Fibroblast of the aortic adventitia (primary cell): ENCODE measurements around the gene MB21D2. TPM values are rescaled to one million over a fixed set of nuclear protein-coding genes. Genes with fewer than 3 reads are reported as not detected.

Experiments used
- DNase-seq: peaks from one replicate; pipeline ENCODE4 v3.0.0-alpha.2; 2010; ENCODE audit warnings: low read depth
- H3K4me3 ChIP-seq: 2 replicates; pipeline ENCODE4 v1.5.1; 2011; ENCODE audit warnings: low read depth, mild to moderate bottlenecking, control low read depth, low read length, moderate library complexity
- total RNA-seq: library from RNA; depleted of rRNA; stranded (reverse); fragments of >200 nt; gene quantifications from 2 replicates; pipeline ENCODE4 v1.2.3, GENCODE V29; 2012; ENCODE audit warnings: low replicate concordance
- TF ChIP-seq, protein P1 (sequence below): IDR thresholded peaks from 2 replicates; pipeline ENCODE4 v1.5.1; 2011; ENCODE audit warnings: mild to moderate bottlenecking, low read length, control low read depth, inconsistent platforms; ENCODE audit not compliant: insufficient read depth

Gene MB21D2
- total RNA-seq, 1 donor = 6.7 TPM

DNA sequence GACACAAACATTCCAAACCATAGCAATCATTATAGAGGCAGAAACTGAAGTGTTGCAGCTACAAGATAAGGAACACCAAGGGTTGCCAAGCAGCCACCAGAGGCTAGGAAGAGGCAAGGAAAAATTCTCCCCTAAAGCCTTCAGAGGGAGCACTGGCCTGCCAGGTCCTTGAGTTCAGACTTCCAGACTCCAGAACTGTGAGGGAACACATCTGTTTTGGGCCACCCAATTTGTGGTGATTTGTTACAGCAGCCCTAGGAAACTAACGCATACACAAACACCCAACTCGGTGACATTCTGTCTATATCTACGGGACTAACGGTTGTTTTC, 54.6 kb downstream of the MB21D2 start:
- TF ChIP-seq, protein P1, sequence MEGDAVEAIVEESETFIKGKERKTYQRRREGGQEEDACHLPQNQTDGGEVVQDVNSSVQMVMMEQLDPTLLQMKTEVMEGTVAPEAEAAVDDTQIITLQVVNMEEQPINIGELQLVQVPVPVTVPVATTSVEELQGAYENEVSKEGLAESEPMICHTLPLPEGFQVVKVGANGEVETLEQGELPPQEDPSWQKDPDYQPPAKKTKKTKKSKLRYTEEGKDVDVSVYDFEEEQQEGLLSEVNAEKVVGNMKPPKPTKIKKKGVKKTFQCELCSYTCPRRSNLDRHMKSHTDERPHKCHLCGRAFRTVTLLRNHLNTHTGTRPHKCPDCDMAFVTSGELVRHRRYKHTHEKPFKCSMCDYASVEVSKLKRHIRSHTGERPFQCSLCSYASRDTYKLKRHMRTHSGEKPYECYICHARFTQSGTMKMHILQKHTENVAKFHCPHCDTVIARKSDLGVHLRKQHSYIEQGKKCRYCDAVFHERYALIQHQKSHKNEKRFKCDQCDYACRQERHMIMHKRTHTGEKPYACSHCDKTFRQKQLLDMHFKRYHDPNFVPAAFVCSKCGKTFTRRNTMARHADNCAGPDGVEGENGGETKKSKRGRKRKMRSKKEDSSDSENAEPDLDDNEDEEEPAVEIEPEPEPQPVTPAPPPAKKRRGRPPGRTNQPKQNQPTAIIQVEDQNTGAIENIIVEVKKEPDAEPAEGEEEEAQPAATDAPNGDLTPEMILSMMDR = peak; percentile 14
- H3K4me3 ChIP-seq = no peak overlapping the region
- peak; percentile 52 for DNase-seq

DNA sequence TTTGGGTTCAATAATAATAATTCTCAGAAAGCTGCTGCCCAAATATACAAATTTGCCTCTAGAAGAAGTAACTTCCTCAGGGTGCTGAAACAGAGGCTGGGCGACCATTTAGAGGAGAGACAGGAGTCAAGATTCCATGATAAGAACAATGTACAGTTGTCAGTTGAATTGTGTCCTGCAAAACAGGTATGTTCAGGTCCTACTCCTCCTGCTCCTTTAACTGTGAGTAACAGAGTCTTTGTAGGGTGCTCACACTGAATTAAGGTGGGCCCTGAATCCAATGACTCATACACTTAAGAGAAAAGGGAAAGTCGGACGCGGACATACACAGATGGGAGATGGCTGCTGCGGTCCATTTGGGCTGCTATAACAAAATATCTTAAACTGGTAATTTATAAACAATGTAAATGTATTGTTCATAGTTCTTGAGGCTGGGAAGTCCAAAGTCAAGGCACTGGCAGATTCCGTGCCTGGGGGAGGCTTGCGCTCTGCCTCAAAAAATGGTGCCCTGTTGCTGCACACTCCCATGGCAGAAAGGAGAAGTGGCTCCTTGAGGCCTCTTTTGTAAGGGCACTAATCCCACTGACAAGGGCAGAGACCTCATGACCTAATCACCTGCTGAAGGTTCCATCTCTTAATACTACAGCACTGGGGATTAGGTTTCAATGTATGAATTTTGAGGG, 55.1 kb downstream of the MB21D2 start:
- TF ChIP-seq, protein P1 = no peak
- no peak overlapping the region for H3K4me3 ChIP-seq
- DNase-seq = no peak

DNA sequence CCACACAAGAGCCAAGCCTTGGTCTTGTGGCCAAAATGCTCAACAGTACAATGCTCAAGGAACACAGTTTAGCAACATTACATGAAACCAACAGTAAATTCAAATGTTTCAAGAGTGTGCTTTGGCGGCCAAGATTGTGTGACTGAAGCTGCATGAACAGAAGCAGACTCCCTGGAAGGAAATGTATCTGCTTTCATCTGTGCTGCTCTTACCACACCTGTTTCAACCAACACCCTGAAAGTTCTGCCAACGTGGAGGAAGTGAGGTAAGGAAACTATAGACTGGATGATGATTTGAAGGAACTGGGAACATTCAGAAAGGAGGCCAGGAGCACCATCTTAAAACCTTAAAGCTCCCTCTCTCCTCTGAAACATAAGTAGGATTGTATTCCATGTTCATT, 55.7 kb downstream of the MB21D2 start:
- no peak overlapping the region for H3K4me3 ChIP-seq
- DNase-seq = no peak
- TF ChIP-seq, protein P1 = no peak

DNA sequence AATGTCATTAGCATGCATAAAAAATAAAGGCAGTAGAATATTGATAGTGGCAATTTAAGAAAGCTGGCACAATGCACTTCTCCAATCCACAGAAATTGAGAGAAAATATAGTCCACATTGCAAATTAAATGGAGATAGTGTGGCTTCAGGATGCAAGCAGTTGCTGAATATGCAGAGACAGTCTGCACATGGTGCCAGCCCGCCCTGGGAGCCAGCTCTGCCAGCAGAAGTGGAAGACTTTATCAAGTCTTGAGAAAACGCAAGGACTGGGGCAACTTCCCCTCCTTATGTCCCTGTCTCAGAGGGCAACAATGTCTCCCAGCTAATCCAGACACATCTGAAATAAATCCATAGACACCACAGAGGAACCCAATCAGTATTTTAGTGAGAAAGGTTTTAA, 57.2 kb downstream of the MB21D2 start:
- no peak for DNase-seq
- TF ChIP-seq, protein P1 = no peak
- no peak overlapping the region for H3K4me3 ChIP-seq

DNA sequence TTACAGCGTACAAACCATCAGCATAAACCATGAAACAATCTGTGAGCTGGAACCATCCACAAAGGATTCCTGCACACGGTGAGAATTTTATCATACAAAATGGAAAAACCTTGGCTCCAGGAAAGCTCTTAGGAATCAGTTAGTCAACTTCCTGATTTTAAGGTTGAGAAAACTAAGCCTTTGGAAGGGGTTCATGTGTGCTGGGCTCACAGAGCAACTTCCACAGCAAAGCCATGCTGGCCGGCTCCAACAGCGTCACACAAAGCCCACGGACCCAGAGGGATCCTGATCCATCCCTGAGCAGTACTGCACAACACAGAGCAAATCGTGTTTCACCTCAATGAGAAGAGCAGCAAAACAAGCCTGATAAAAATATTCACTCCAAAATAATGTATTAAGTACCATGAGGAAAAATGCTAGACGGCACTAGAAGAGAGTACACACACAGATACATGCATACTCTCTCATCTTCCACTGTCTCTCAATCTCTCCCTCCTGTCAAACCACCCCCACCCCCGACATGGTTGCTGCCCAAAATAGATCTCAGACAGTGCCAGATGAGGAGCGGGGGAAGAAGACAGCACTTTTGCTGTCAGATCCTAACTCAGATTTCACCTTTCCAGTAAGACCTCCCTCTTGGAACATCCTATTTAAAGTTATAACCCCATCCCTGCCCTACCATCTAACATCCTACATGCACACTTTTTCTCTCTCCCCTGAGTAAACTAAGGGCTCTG, 58.6 kb downstream of the MB21D2 start:
- no peak overlapping the region for H3K4me3 ChIP-seq
- DNase-seq = peak; percentile 44
- TF ChIP-seq, protein P1 = no peak

DNA sequence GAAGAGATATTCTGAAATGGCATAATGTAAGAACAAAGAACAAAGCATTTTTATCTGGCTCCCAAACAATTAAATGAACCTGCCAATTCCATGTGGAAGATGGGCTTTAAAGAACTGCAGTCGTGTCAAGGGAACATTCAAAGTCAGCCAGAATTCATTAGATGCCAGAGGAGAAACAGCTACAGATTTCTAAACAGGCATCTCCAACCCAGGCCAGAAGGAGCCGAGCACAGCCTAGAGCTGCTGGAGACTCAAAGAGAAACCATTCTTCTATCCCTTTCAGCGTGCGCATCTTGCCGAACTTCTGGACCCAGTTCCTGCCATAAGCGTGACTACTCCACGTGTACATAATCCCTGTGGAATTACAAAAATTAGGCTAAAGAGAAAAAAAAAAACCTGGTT, 60.4 kb downstream of the MB21D2 start:
- TF ChIP-seq, protein P1 = no peak
- DNase-seq = peak; percentile 70
- peak overlapping the region; percentile 34 for H3K4me3 ChIP-seq
